Measurements from ENCODE around the gene TAB2.

TAB2 gene

GRCh38 chr6:149317644-149318571 is at the start of gene TAB2:
Gene TAB2 (plus strand): TSS chr6:149317712. CDS start chr6:149369998, 52,286 bp downstream.
- TF ChIP-seq CTCF (IDR thresholded peaks at IDR 0.05; ENCODE audit: borderline replicate concordance, control extremely low read depth, extremely low read depth, insufficient read depth, missing control alignments): no peak
- in situ Hi-C loops (cut with MboI; ENCODE audit: low sequenced_read_pairs, unreplicated experiment): no loop called here
- DNase-seq (ENCODE audit: low spot score): peak; percentile 72

- no peak for DNase-seq (ENCODE audit: low spot score)
- in situ Hi-C loops (cut with MboI; ENCODE audit: low sequenced_read_pairs, unreplicated experiment): no loop called here
- TF ChIP-seq CTCF (IDR thresholded peaks at IDR 0.05; ENCODE audit: borderline replicate concordance, control extremely low read depth, extremely low read depth, insufficient read depth, missing control alignments): no peak
Observed at GRCh38 chr6:149268146-149268545, 49.4 kb upstream of the TAB2 start.

- no peak for TF ChIP-seq CTCF (IDR thresholded peaks at IDR 0.05; ENCODE audit: borderline replicate concordance, control extremely low read depth, extremely low read depth, insufficient read depth, missing control alignments)
- DNase-seq (ENCODE audit: low spot score): no peak
- in situ Hi-C loops (cut with MboI; ENCODE audit: low sequenced_read_pairs, unreplicated experiment): no loop called here
Observed at GRCh38 chr6:149268768-149269167, 48.7 kb upstream of the TAB2 start.

- TF ChIP-seq CTCF (IDR thresholded peaks at IDR 0.05; ENCODE audit: borderline replicate concordance, control extremely low read depth, extremely low read depth, insufficient read depth, missing control alignments): no peak
- in situ Hi-C loops (cut with MboI; ENCODE audit: low sequenced_read_pairs, unreplicated experiment): no loop called here
- DNase-seq (ENCODE audit: low spot score): no peak
Observed at GRCh38 chr6:149270616-149271015, 46.9 kb upstream of the TAB2 start.

GRCh38 chr6:149271348-149272340 is 45.9 kb upstream of the TAB2 start:
- TF ChIP-seq CTCF (IDR thresholded peaks at IDR 0.05; ENCODE audit: borderline replicate concordance, control extremely low read depth, extremely low read depth, insufficient read depth, missing control alignments): no peak
- DNase-seq (ENCODE audit: low spot score): peak; percentile 60
- in situ Hi-C loops (cut with MboI; ENCODE audit: low sequenced_read_pairs, unreplicated experiment): no loop called here

- DNase-seq (ENCODE audit: low spot score): no peak
- in situ Hi-C loops (cut with MboI; ENCODE audit: low sequenced_read_pairs, unreplicated experiment): no loop called here
- TF ChIP-seq CTCF (IDR thresholded peaks at IDR 0.05; ENCODE audit: borderline replicate concordance, control extremely low read depth, extremely low read depth, insufficient read depth, missing control alignments): no peak
Observed at GRCh38 chr6:149273318-149273717, 44.2 kb upstream of the TAB2 start.

All from GM13976 (cell line).